Central memory CD8-positive, alpha-beta T cell (primary cell): ENCODE results near the gene EHBP1.
"Not testable (repeated sequence)": the region's sequence is repeated elsewhere in the genome, so short reads cannot be mapped to it uniquely, and the experiment has no call there.

Experiments
- ATAC-seq: fragments of 150-1000 bp; cut with Tn5 transposase; replicated peaks from 2 replicates; pipeline ENCODE4 v1.10.0; 2022; ENCODE audit warnings: mild to moderate bottlenecking, moderate FRiP score, moderate number of reproducible peaks; ENCODE audit not compliant: poor library complexity, severe bottlenecking; ENCODE audit errors: extremely low read depth
- DNase-seq, 2 donors: peaks; one replicate each; pipeline ENCODE4 v3.0.0; 2021; ENCODE audit warnings: low spot score in 2 of 2
- H3K27ac Mint-ChIP-seq: one replicate; pipeline ENCODE4 v1.8.0; 2022; ENCODE audit warnings: low read depth, mild to moderate bottlenecking, moderate library complexity, mixed read lengths
- H3K27me3 Mint-ChIP-seq: one replicate; pipeline ENCODE4 v1.8.0; 2022; ENCODE audit warnings: mixed read lengths
- H3K36me3 Mint-ChIP-seq: one replicate; pipeline ENCODE4 v1.8.0; 2022; ENCODE audit warnings: mild to moderate bottlenecking, moderate library complexity, mixed read lengths; ENCODE audit not compliant: insufficient read depth
- H3K4me1 Mint-ChIP-seq: one replicate; pipeline ENCODE4 v1.8.0; 2022; ENCODE audit warnings: mixed read lengths
- H3K4me3 Mint-ChIP-seq: one replicate; pipeline ENCODE4 v1.8.0; 2022; ENCODE audit warnings: mild to moderate bottlenecking, moderate library complexity, mixed read lengths
- H3K9me3 Mint-ChIP-seq: one replicate; pipeline ENCODE4 v1.8.0; 2022; ENCODE audit warnings: mixed read lengths

The EHBP1 gene

GRCh38 chr2:62708751-62709150, 3.2 kb downstream of the EHBP1 start:
- no peak for DNase-seq
- H3K4me1 Mint-ChIP-seq: peaks cover 31% of the 10 kb centered on the region
- no peaks in the 10 kb centered on the region for H3K9me3 Mint-ChIP-seq
- H3K36me3 Mint-ChIP-seq: peaks cover 10% of the 10 kb centered on the region
- no peaks in the 10 kb centered on the region for H3K27me3 Mint-ChIP-seq
- H3K4me3 Mint-ChIP-seq: no peak overlapping the region
- no peak overlapping the region for H3K27ac Mint-ChIP-seq
- ATAC-seq: no peak

- ATAC-seq (no peak), DNase-seq (no peak)
- Mint-ChIP-seq H3K9me3 (no peaks in the 10 kb centered on the region), H3K27ac (no peak overlapping the region), H3K4me3 (no peak overlapping the region), H3K36me3 (peaks cover 4% of the 10 kb centered on the region), H3K4me1 (peaks cover 18% of the 10 kb centered on the region), H3K27me3 (no peaks in the 10 kb centered on the region)
Observed at GRCh38 chr2:62711832-62712494, 6.5 kb downstream of the EHBP1 start.

GRCh38 chr2:62713196-62713595, 7.7 kb downstream of the EHBP1 start:
- not testable (repeated sequence) for H3K27ac Mint-ChIP-seq, ATAC-seq, DNase-seq, H3K27me3 Mint-ChIP-seq, H3K4me3 Mint-ChIP-seq, H3K9me3 Mint-ChIP-seq, H3K36me3 Mint-ChIP-seq
- H3K4me1 Mint-ChIP-seq: peaks cover 18% of the 10 kb centered on the region

GRCh38 chr2:62713837-62714236, 8.3 kb downstream of the EHBP1 start:
- ATAC-seq: no peak
- peaks cover 4% of the 10 kb centered on the region for H3K36me3 Mint-ChIP-seq
- no peaks in the 10 kb centered on the region for H3K9me3 Mint-ChIP-seq
- DNase-seq: no peak
- no peak overlapping the region for H3K27ac Mint-ChIP-seq
- H3K4me3 Mint-ChIP-seq: no peak overlapping the region
- H3K4me1 Mint-ChIP-seq: peaks cover 11% of the 10 kb centered on the region
- H3K27me3 Mint-ChIP-seq: no peaks in the 10 kb centered on the region

- no peak overlapping the region for H3K27ac Mint-ChIP-seq
- H3K4me3 Mint-ChIP-seq: no peak overlapping the region
- ATAC-seq: no peak
- H3K27me3 Mint-ChIP-seq: no peaks in the 10 kb centered on the region
- peaks cover 3% of the 10 kb centered on the region for H3K36me3 Mint-ChIP-seq
- no peaks in the 10 kb centered on the region for H3K9me3 Mint-ChIP-seq
- no peak for DNase-seq
- H3K4me1 Mint-ChIP-seq: peaks cover 12% of the 10 kb centered on the region
Observed at GRCh38 chr2:62716768-62717167, 11.3 kb downstream of the EHBP1 start.

- no peak overlapping the region for H3K27ac Mint-ChIP-seq
- H3K4me1 Mint-ChIP-seq: peaks cover 12% of the 10 kb centered on the region
- no peaks in the 10 kb centered on the region for H3K9me3 Mint-ChIP-seq
- H3K27me3 Mint-ChIP-seq: no peaks in the 10 kb centered on the region
- peaks cover 3% of the 10 kb centered on the region for H3K36me3 Mint-ChIP-seq
- no peak for ATAC-seq
- no peak for DNase-seq
- no peak overlapping the region for H3K4me3 Mint-ChIP-seq
Observed at GRCh38 chr2:62717503-62718081, 12.1 kb downstream of the EHBP1 start.

- Mint-ChIP-seq H3K9me3 (no peaks in the 10 kb centered on the region), H3K27me3 (no peaks in the 10 kb centered on the region), H3K27ac (no peak overlapping the region), H3K36me3 (peaks cover 4% of the 10 kb centered on the region), H3K4me3 (no peak overlapping the region), H3K4me1 (peaks cover 13% of the 10 kb centered on the region)
- no peak for DNase-seq
- ATAC-seq: no peak
Observed at GRCh38 chr2:62718225-62718822, 12.8 kb downstream of the EHBP1 start.

GRCh38 chr2:62719757-62720156, 14.2 kb downstream of the EHBP1 start:
- DNase-seq: no peak
- Mint-ChIP-seq H3K27me3 (no peaks in the 10 kb centered on the region), H3K4me3 (no peak overlapping the region), H3K9me3 (no peaks in the 10 kb centered on the region), H3K36me3 (peaks cover 4% of the 10 kb centered on the region), H3K27ac (no peak overlapping the region), H3K4me1 (peaks cover 22% of the 10 kb centered on the region)
- no peak for ATAC-seq

- Mint-ChIP-seq H3K4me1 (peaks cover 38% of the 10 kb centered on the region), H3K9me3 (no peaks in the 10 kb centered on the region), H3K36me3 (peaks cover 1% of the 10 kb centered on the region), H3K27me3 (no peaks in the 10 kb centered on the region), H3K27ac (no peak overlapping the region), H3K4me3 (no peak overlapping the region)
- DNase-seq: no peak
- no peak for ATAC-seq
Observed at GRCh38 chr2:62722679-62723078, 17.2 kb downstream of the EHBP1 start.

GRCh38 chr2:62723253-62723652, 17.7 kb downstream of the EHBP1 start:
- H3K4me1 Mint-ChIP-seq: peaks cover 40% of the 10 kb centered on the region
- DNase-seq (no peak), ATAC-seq (no peak)
- peaks cover 1% of the 10 kb centered on the region for H3K36me3 Mint-ChIP-seq
- H3K27ac Mint-ChIP-seq: no peak overlapping the region
- no peaks in the 10 kb centered on the region for H3K27me3 Mint-ChIP-seq
- H3K9me3 Mint-ChIP-seq: no peaks in the 10 kb centered on the region
- H3K4me3 Mint-ChIP-seq: no peak overlapping the region

- Mint-ChIP-seq H3K27ac (no peak overlapping the region), H3K27me3 (no peaks in the 10 kb centered on the region)
Observed at GRCh38 chr2:62724106-62724505, 18.6 kb downstream of the EHBP1 start.

GRCh38 chr2:62724886-62725711, 19.6 kb downstream of the EHBP1 start:
- Mint-ChIP-seq H3K27ac (no peak overlapping the region), H3K27me3 (no peaks in the 10 kb centered on the region), H3K4me3 (no peak overlapping the region)

More at GRCh38 chr2:62724106-62724505, 18.6 kb downstream of the EHBP1 start:
- Mint-ChIP-seq H3K9me3 (no peaks in the 10 kb centered on the region), H3K4me3 (no peak overlapping the region), H3K4me1 (peaks cover 40% of the 10 kb centered on the region), H3K36me3 (peaks cover 1% of the 10 kb centered on the region)
- no peak for DNase-seq
- no peak for ATAC-seq

More at GRCh38 chr2:62724886-62725711, 19.6 kb downstream of the EHBP1 start:
- DNase-seq (peak in 1 of 2 donors; percentile 15), ATAC-seq (peak; percentile 65)
- H3K4me1 Mint-ChIP-seq: peaks cover 39% of the 10 kb centered on the region
- peaks cover 1% of the 10 kb centered on the region for H3K36me3 Mint-ChIP-seq
- no peaks in the 10 kb centered on the region for H3K9me3 Mint-ChIP-seq
